IPS-NIHi7 (cell line): Measurements from ENCODE around the gene TECPR2.
"Not testable (repeated sequence)": the region's sequence is repeated elsewhere in the genome, so short reads cannot be mapped to it uniquely, and the experiment has no call there.

Experiments
- DNase-seq: peaks from one replicate; pipeline ENCODE4 v3.0.0; 2012; ENCODE audit warnings: mixed read lengths; ENCODE audit errors: extremely low spot score

TECPR2 gene

GRCh38 chr14:102525219-102525928 is 162.6 kb downstream of the TECPR2 start:
- DNase-seq, result no peak

DNA sequence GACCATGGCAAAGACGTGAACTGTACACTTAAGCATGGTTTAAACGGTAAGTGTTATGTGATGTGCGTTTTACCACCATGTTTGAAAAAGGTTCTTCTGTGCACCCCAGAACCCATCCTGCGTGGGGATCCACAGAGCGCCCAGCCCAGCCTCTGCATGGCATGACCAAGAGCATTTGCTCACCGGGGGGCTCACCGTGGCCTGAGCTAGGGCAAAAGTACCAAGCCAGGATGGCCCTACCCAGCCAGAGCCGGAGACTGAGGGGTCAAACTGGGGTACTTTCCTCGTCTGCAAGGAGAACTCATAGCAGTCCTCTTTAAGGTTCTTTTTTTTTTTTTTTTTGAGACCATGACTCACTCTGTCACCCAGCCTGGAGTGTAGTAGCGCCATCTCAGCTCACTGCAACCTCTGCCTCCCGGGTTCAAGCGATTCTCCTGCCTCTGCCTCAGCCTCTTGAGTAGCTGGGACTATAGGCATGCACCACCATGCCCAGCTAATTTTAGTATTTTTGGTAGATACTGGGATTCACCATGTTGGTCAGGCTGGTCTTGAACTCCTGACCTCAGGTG is 163.3 kb downstream of the TECPR2 start:
- DNase-seq, result no peak

GRCh38 chr14:102528431-102529170 is 165.9 kb downstream of the TECPR2 start:
- DNase-seq, result no peak

GRCh38 chr14:102530828-102531478 is 168.2 kb downstream of the TECPR2 start:
- DNase-seq, result no peak

DNA sequence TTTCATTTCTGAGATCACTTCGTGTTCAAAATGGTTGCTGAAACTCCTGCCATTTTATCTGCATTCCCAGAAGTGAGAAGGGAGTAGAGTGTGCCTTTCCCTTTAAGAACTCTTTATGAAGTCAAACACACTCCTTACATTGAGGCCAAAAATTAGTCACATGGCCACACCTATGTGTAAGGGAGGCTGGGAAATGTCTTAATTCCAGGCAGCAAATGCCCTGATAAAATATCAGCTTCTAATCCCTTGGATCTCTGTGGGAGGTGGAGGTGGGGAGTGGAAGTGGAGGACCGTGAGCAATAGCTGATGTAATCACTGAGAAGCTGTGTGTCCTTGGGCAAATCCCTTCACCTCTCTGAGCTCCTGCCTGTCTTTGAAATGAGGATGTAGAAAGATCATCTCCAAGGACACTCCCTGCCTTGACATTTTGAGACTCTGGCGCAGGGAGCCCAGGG is 169.5 kb downstream of the TECPR2 start:
- no peak for DNase-seq

- DNase-seq, result no peak
Observed at GRCh38 chr14:102537981-102538601, 175.3 kb downstream of the TECPR2 start.

DNA sequence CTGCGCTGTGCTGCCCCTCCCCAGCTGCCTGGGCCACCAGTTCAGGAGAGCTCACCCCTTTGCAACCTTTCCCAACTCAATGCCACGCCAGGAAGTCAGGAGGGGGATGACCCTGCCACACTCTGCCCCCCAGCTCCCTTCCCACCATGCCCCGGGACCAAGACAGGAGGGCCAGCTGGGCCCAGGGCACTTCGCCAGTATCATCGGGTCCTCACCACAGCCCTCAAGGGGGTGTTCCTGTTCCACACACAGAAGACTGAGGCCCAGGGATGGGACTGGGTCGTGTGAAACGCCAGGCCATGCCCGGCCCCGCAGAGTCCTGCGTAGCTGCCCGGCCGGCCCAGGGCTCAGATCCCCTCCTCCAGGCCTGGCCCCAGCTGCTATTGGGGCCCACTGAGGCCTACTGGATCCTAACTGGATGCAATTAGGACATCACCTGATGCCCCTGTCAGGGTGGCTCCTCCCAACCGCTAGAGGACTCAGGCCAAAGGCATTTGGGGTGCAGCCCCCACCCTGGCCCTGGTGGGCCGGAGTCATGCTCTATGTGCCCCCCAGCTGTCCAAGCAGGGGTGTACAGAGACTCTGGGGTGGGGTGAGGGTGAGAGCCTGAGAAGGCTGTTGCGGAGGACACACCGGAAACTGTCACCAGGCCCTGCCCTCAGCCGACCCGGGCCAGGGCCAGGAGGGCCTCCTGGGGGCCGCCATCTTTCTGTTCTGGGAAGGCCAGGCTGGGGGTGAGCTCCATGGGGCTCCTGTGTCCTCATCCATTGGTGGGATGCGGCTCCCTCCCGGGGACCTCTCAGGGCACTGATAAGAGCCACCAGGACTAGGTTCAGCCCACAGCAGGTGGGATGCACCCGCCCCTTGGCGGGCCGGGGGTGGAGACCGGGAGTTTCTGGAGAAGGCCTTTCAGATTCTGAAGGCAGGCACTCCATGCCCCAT is 176.1 kb downstream of the TECPR2 start:
- no peak for DNase-seq

GRCh38 chr14:102539544-102540314 is 177.0 kb downstream of the TECPR2 start:
- no peak for DNase-seq

DNA sequence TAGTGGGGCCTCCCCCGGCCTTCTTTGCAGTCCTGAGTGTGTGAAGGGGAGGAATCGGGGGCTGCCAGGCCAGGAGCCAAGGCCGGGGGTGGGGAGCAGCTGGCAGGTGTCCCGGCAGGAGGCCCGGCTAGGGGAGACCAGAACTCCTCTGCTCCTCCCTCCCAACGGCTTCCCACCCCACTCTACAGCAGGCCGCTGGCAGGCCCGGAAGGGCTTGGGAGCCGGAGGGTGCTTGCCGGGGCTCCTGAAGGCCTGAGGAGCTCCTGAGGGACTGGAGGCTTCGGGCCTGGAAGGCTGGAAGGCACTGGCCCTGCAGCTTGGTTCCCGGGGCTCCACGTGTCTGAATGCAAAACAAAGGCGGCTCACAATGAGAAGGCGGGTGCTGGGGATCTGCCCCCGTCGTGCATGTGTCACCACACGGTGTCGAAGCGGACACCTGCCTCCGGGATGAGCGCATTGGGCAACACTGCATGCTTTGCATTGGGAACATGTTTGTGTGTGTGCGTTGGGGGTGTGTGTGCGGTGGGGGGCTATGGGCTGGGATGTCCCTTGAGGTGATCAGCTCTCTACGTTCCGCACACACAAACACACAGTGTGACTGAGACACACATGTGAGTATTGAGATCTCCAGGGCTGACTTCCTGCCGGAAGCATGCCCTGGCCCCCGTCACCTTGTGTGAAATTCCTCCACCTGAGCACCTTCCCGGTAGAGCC is 177.7 kb downstream of the TECPR2 start:
- DNase-seq, result no peak

DNA sequence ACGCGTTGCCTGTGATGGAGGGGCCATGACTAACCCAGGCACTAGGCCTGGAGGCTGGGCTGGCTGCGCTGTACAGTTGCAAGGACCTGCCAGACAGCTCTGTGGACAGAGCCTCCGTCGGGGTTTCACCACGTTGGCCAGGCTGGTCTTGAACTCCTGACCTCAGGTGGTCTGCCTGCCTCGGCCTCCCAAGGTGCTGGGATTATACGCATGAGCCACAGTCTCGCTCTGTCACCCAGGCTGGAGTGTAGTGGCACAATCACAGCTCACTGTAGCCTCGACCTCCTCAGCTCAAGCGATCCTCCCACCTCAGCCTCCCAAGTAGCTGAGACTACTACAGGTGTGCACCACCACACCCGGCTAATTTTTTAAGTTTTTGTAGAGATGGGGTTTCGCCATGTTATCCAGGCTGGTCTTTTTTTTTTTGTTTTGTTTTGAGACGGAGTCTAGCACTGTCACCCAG is 178.3 kb downstream of the TECPR2 start:
- DNase-seq, result not testable (repeated sequence)

DNA sequence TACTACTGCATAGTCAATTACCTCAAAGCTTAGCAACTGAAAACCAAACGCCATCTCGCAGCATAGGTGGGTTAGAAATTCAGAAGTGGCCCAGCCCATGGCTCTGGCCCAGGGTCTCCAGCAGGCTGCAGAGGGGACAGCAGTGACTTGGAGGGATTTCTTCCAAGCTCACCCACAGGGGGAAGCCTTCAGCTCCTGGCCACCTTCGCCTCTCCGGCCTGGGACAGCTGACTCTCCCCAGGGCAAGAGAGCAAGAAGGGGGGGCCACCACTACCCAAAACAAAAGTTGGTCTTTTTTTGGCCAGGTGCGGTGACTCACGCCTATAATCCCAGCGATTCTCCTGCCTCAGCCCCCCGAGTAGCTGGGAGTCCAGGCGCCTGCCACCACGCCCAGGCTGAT is 179.0 kb downstream of the TECPR2 start:
- DNase-seq, result no peak

GRCh38 chr14:102544046-102544746 is 181.5 kb downstream of the TECPR2 start:
- DNase-seq, result no peak

DNA sequence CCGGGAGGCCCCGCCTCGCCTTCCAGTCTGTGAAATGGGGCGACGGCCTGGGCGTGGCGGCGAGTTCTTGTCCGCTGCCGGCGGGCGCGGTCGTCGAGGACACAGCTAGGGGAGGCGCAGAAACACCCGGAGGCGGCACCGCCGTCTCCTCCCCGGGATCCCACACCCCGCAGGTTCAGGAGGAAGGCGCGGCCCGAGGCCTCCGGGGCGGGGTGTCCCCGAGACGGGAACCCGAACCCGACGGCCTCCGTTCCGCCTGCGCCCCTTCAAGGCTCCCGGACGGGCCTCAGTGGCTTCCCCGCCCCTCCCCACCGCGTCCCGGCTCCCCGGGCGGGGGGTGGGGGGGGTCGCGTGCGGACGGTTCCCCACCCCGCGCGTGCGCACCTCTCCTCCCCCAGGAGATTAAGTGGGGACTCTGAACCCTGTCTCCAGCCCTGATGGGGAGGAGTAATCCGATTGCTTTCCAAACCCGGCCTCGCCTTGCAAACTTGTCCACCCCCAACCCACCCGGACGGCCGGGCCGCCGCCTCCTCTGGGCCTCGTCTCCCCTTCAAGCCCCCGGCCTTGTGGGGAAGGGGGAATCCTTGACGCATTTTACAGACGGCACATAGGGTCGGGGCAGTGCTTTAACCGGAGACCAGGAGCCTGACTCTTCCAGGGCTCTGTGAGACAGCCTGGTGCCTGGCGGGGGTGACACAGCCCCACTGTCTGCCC is 182.2 kb downstream of the TECPR2 start:
- DNase-seq, result no peak

- DNase-seq, result peak; percentile 54
Observed at GRCh38 chr14:102545461-102546265, 182.9 kb downstream of the TECPR2 start.

DNA sequence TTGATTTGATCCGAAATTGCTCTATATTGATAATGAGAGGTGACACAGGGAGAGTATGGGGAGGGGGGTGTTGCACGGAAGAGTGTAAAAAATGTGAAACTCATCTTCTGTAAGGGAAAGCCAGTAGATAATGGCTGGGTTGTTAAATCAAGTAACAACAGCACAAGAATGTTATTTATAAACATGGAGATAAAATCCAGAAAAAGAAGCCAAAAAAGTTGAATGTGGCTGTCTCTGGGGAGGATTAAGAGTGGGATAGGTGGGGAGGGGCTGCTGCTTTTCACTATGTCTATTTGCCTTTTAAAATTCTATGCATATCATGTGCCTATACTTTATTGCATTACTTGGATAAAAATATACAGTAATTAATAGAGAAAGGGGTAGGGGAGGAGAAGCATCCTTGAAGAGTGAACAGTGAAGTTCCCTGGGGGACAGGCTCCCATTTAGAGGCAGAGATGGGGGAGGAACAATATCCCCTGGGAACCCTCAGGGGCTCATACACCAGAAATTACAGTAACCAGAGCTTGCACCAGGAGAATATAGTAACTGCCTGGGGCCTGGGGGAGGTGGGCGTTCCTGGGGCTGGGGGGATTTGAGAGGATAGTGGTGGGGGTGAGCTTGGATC is 186.0 kb downstream of the TECPR2 start:
- no peak for DNase-seq

DNA sequence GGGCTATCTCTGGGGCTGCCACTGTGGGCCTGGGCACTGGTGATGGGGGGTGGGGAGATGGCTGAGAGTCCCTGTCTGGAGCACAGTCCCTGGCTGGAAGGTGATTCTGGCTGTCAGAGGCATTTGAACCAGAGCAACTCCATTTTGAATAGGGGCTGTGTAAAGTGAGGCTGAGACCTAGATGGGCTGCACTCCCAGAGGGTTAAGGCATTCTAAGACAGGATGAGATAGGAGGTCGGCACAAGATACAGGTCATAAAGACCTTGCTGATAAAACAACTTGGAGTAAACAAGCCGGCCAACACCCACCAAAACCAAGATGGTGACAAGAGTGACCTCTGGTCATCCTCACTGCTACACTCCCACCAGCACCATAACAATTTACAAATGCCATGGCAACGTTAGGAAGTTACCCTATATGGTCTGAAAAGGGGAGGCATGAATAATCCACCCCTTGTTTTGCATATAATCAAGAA is 188.2 kb downstream of the TECPR2 start:
- not testable (repeated sequence) for DNase-seq
